ENCODE measurements around the gene TP53INP2. TPM values are rescaled to one million over a fixed set of nuclear protein-coding genes. Genes with fewer than 3 reads are reported as not detected.

The TP53INP2 gene
- total and polyA plus RNA-seq, 5 donors from 2014 or later, result 0.37 to 60.9 (median 0.54) TPM

DNA sequence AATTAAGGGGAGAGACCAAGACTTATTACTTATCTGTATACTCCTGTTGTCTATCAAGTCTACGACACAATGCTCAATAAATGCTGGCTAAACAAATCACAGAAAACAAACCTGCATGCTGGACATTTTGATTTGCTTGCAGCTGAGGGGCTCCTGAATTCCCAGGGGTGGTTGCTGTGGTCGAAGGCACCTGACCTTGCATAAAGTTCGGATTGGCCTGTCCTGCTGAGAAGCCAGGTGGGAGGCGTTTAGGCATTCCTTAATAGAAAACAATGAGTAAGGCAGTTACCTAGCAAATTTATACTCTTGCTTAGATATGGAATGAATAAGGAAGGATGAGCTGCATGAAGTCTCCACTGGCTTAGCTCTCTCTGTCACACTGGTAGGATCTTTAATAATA, 50.5 kb downstream of the TP53INP2 start:
- Mint-ChIP-seq H3K27me3 (no peaks in the 10 kb centered on the region), H3K9me3 (no peaks in the 10 kb centered on the region), H3K27ac (peak overlapping the region in 1 of 3 donors; percentile 9), H3K4me3 (no peak overlapping the region), H3K4me1 (peaks cover 3 to 8% (median 5%) of the 10 kb centered on the region in 4 donors), H3K36me3 (peaks cover 49% of the 10 kb centered on the region)
- no peaks in the 10 kb centered on the region for H3K9me3 ChIP-seq (ENCODE audit: control insufficient read depth in 2 of 2, low read length in 2 of 2)
- peaks cover 78% of the 10 kb centered on the region for H3K36me3 ChIP-seq (ENCODE audit: control insufficient read depth, insufficient read depth, low read length)
- ATAC-seq (ENCODE audit: low read depth in 2 of 2), result no peak
- no peak overlapping the region for H3K4me3 ChIP-seq (ENCODE audit: low read depth, low read length)
- H3K27me3 ChIP-seq (ENCODE audit: control insufficient read depth, insufficient read depth, low read length), result no peaks in the 10 kb centered on the region
- H3K27ac ChIP-seq (ENCODE audit: insufficient read depth, low read length, poor library complexity, severe bottlenecking), result no peak overlapping the region
- no peaks in the 10 kb centered on the region for H3K4me1 ChIP-seq (ENCODE audit: control insufficient read depth, insufficient read depth, low read length, poor library complexity, severe bottlenecking)
- DNase-seq, result no peak

- H3K36me3 Mint-ChIP-seq, result peaks cover 45% of the 10 kb centered on the region
- no peaks in the 10 kb centered on the region for H3K9me3 ChIP-seq (ENCODE audit: control insufficient read depth in 2 of 2, low read length in 2 of 2)
- no peak overlapping the region for H3K4me3 ChIP-seq (ENCODE audit: low read depth, low read length)
- peak overlapping the region in 1 of 3 donors; percentile 9 for H3K27ac Mint-ChIP-seq
- H3K27me3 Mint-ChIP-seq, result no peaks in the 10 kb centered on the region
- H3K27ac ChIP-seq (ENCODE audit: insufficient read depth, low read length, poor library complexity, severe bottlenecking), result no peak overlapping the region
- no peaks in the 10 kb centered on the region for H3K9me3 Mint-ChIP-seq
- no peaks in the 10 kb centered on the region for H3K4me1 ChIP-seq (ENCODE audit: control insufficient read depth, insufficient read depth, low read length, poor library complexity, severe bottlenecking)
- H3K4me3 Mint-ChIP-seq, result no peak overlapping the region
- H3K4me1 Mint-ChIP-seq, result peaks cover 3 to 8% (median 5%) of the 10 kb centered on the region in 4 donors
- H3K27me3 ChIP-seq (ENCODE audit: control insufficient read depth, insufficient read depth, low read length), result no peaks in the 10 kb centered on the region
- DNase-seq, result no peak
- no peak for ATAC-seq (ENCODE audit: low read depth in 2 of 2)
- peaks cover 72% of the 10 kb centered on the region for H3K36me3 ChIP-seq (ENCODE audit: control insufficient read depth, insufficient read depth, low read length)
These were observed 51.2 kb downstream of the TP53INP2 start for GRCh38 chr20:34755367-34755766.

DNA sequence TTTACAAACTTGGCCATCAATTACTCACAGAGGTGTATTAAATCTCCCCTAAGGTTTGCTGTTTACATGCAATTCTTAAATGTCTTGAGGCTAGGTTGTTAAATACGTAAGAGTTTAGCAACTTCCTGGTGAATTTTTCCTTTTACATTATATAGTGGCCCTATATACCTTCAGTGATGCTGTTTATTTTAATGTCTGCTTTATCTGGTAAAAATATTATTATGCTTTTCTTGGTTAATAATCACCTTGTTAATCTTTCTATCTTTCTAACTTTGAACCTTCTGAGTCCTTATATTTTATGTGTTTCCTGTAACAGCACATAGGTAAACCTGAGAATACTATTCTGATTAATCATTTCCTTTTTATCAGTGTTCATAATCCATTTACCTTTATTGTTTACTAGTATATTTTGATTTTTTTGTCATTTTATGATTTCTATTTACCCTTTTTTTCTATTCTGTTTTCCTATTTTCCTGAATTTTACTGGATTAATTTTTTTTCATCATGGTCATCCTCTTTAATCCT, 57.9 kb downstream of the TP53INP2 start:
- Histone ChIP-seq H3K9me3 (ENCODE audit: control insufficient read depth in 2 of 2, low read length in 2 of 2) (no peaks in the 10 kb centered on the region), H3K4me1 (ENCODE audit: control insufficient read depth, insufficient read depth, low read length, poor library complexity, severe bottlenecking) (no peaks in the 10 kb centered on the region), H3K27me3 (ENCODE audit: control insufficient read depth, insufficient read depth, low read length) (no peaks in the 10 kb centered on the region), H3K36me3 (ENCODE audit: control insufficient read depth, insufficient read depth, low read length) (peaks cover 64% of the 10 kb centered on the region), H3K4me3 (ENCODE audit: low read depth, low read length) (no peak overlapping the region), H3K27ac (ENCODE audit: insufficient read depth, low read length, poor library complexity, severe bottlenecking) (no peak overlapping the region)
- Mint-ChIP-seq H3K27me3 (no peaks in the 10 kb centered on the region), H3K36me3 (peaks cover 37% of the 10 kb centered on the region), H3K4me3 (no peak overlapping the region), H3K27ac (peak overlapping the region in 1 of 3 donors; percentile 52), H3K4me1 (peaks cover 3 to 18% (median 9%) of the 10 kb centered on the region in 4 donors), H3K9me3 (no peaks in the 10 kb centered on the region)
- no peak for ATAC-seq (ENCODE audit: low read depth in 2 of 2)
- no peak for DNase-seq

Other genes with a start within 250 kb of the TP53INP2 start
- 82.6 TPM for gene DYNLRB1, start 187.9 kb upstream of the TP53INP2 start, total RNA-seq
- 100 to 1,000 TPM; 317 to 369 (median 354) TPM for gene DYNLRB1, start 187.9 kb upstream of the TP53INP2 start, polyA plus RNA-seq
- 23.9 TPM for gene MAP1LC3A, start 145.6 kb upstream of the TP53INP2 start, total RNA-seq
- gene MAP1LC3A, start 145.6 kb upstream of the TP53INP2 start, polyA plus RNA-seq, result 10 to 100 TPM in 1 of 4 donors, 1 to 10 TPM in 3; 3.9 to 11.5 (median 5.4) TPM
- 9.7 TPM for gene PIGU, start 27.3 kb upstream of the TP53INP2 start, total RNA-seq
- 10 to 100 TPM; 33.9 to 44.6 (median 40.1) TPM for gene PIGU, start 27.3 kb upstream of the TP53INP2 start, polyA plus RNA-seq
- gene NCOA6, start 121.3 kb downstream of the TP53INP2 start, total RNA-seq, result 31.5 TPM
- 1 to 10 TPM; 1.7 to 4.0 (median 3.5) TPM for gene NCOA6, start 121.3 kb downstream of the TP53INP2 start, polyA plus RNA-seq
- gene GGT7, start 168.5 kb downstream of the TP53INP2 start, total RNA-seq, result 20.9 TPM
- gene GGT7, start 168.5 kb downstream of the TP53INP2 start, polyA plus RNA-seq, result 1 to 10 TPM; 3.9 to 6.9 (median 5.4) TPM
- 8.8 TPM for gene ACSS2, start 172.3 kb downstream of the TP53INP2 start, total RNA-seq
- gene ACSS2, start 172.3 kb downstream of the TP53INP2 start, polyA plus RNA-seq, result 10 to 100 TPM in 3 of 4 donors, 1 to 10 TPM in 1; 8.8 to 14.1 (median 12.8) TPM